Epithelial cell of proximal tubule (primary cell): Measurements from ENCODE around the gene SLC6A8. TPM values are rescaled to one million over a fixed set of nuclear protein-coding genes. Genes with fewer than 3 reads are reported as not detected.

Experiments used
- DNase-seq: peaks from one replicate; pipeline ENCODE4 v3.0.0-alpha.2; 2011; ENCODE audit warnings: low read depth
- H3K4me3 ChIP-seq: 2 replicates; pipeline ENCODE4 v1.5.1; 2011; ENCODE audit warnings: low read depth, mild to moderate bottlenecking, low read length
- CTCF ChIP-seq: conservative IDR thresholded peaks from 2 replicates; pipeline ENCODE4 v1.5.1; 2012; ENCODE audit warnings: low read depth, mild to moderate bottlenecking, low read length
- total RNA-seq: library from RNA; depleted of rRNA; stranded (reverse); fragments of >200 nt; gene quantifications from 2 replicates; pipeline ENCODE4 v1.2.3, GENCODE V29; 2015

Gene SLC6A8
- total RNA-seq, 1 donor from 2014 or later: 30.5 TPM

DNA sequence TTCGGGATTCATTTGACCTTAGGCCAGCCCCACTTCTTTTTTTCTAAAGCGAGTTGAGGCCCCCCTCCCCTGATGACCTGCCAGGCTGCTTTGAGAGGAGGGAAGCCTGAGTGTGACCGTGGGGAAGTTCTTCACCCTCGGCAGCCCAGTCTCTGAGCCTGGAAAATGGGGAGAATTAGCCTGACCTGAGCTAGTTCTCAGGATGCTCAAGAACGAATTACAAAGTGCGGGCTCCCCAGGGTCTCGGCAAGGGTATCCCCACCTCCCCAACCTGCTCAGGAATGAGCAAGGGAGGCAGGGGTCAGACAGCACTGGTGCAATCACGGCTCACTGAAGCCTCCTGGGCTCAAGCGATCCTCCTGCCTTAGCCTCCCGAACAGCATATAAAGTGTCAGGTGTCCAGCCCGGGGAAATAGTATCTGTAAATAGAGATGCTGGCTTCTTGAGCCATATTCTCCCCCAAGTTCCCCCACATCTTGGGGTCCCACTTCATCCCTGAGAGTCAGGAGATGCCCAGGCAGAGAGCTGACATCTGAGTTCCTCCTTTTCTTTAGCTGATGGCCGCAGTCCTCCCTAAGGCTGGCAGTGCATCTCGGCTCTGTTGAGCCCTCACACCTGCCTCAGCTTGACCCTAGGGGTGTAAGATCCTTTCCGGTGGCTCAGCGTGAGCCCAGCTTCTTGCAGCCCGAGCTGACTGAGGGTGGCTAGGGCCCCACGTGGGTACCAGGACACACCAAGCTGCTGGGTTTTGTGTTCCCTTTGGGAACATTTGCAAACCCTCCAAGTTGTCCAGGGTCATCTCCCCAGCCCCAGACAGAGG is 39.2 kb upstream of the SLC6A8 start:
- no peak for DNase-seq
- TF ChIP-seq CTCF: no peak

DNA sequence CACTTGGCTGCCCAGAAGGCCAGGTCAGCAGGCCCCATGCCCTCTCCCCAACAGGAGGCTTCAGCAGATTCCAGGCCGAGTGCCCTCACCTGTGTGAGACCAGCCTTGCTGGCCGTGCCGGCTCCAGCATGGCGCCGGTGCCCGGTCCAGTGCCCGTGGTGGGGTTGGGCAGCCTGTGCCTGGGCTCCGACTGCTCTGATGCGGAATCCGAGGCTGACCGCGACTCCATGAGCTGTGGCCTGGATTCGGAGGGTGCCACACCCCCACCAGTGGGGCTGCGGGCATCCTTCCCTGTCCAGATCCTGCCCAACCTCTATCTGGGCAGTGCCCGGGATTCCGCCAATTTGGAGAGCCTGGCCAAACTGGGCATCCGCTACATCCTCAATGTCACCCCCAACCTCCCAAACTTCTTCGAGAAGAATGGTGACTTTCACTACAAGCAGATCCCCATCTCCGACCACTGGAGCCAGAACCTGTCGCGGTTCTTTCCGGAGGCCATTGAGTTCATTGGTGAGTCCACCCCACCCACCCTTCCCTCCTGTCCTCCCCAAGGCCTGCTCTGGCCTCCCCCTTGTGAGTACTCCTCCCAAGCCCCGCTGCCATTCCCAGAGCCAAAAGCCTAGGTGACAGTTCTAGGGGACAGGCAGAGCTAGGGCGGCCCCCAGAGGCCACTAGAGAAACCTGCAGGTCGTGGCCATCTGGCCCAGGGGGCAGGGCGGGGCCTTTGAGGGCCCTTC is 38.4 kb upstream of the SLC6A8 start:
- no peak for DNase-seq
- H3K4me3 ChIP-seq: no peak overlapping the region
- TF ChIP-seq CTCF: peak; percentile 48

More for the DNA sequence above, 39.2 kb upstream of the SLC6A8 start:
- H3K4me3 ChIP-seq: no peak overlapping the region

- DNase-seq: no peak
- no peak for TF ChIP-seq CTCF
- H3K4me3 ChIP-seq: no peak overlapping the region
Measured at GRCh38 chrX:153649915-153650782, 37.6 kb upstream of the SLC6A8 start.

GRCh38 chrX:153650959-153651358 is 36.8 kb upstream of the SLC6A8 start:
- H3K4me3 ChIP-seq: no peak overlapping the region
- TF ChIP-seq CTCF: no peak
- DNase-seq: no peak

DNA sequence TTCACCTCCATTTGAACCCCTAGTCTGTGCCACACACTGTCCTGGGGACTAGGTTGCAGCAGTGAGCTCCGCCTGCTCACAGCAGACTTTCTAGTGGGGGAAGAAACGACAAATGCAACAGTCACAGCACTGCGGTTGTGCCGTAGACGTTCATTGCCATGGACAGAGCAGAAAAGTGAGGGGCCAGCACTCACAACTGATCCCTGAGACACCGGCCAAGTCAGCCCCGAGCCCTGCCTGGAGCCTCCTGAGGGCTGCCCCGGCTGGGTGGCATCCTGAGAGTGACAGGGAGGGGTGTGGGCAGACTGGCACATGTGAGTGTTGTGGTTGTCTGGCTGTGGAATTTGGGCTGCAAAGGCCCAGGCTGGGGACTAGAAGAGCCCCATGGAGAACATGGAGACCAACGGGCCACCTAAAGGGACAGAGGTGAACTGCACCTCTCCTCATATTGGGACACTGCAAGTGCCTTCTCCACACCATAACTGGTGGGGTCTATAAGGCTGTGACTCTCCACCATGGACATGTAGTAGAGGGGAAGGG is 36.1 kb upstream of the SLC6A8 start:
- no peak for DNase-seq
- TF ChIP-seq CTCF: peak; percentile 42
- H3K4me3 ChIP-seq: no peak overlapping the region

DNA sequence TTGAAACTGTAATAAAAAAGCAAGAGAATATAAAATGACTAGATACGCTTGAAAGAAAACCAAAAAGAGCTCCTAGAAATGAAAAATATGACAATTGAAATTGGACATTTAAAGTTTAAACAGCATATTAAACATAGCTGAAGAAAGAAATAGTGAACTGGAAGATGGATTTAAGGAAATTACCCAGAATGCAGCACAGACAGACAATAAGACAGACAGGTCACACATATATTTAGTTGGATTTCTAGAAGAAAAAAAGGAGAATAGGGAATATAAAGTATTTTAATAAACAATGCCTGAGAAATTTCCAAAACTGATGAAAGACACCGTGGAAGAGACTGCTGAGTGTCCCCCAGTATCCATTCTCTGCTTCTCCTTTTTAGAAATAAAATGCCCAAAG is 34.2 kb upstream of the SLC6A8 start:
- no peak for TF ChIP-seq CTCF
- DNase-seq: no peak
- H3K4me3 ChIP-seq: no peak overlapping the region
